ENCODE measurements around the gene CSF1. TPM values are rescaled to one million over a fixed set of nuclear protein-coding genes. Genes with fewer than 3 reads are reported as not detected.
"Not testable (repeated sequence)": the region's sequence is repeated elsewhere in the genome, so short reads cannot be mapped to it uniquely, and the experiment has no call there.

CSF1 gene, protein sequence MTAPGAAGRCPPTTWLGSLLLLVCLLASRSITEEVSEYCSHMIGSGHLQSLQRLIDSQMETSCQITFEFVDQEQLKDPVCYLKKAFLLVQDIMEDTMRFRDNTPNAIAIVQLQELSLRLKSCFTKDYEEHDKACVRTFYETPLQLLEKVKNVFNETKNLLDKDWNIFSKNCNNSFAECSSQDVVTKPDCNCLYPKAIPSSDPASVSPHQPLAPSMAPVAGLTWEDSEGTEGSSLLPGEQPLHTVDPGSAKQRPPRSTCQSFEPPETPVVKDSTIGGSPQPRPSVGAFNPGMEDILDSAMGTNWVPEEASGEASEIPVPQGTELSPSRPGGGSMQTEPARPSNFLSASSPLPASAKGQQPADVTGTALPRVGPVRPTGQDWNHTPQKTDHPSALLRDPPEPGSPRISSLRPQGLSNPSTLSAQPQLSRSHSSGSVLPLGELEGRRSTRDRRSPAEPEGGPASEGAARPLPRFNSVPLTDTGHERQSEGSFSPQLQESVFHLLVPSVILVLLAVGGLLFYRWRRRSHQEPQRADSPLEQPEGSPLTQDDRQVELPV
- total RNA-seq (1 to 10 TPM; 4.8 to 9.5 (median 8.3) TPM), total RNA-seq (6.1 to 309 (median 17.3) reads per million in 29 experiments)
- 7.4 TPM for total RNA-seq (2013)

DNA sequence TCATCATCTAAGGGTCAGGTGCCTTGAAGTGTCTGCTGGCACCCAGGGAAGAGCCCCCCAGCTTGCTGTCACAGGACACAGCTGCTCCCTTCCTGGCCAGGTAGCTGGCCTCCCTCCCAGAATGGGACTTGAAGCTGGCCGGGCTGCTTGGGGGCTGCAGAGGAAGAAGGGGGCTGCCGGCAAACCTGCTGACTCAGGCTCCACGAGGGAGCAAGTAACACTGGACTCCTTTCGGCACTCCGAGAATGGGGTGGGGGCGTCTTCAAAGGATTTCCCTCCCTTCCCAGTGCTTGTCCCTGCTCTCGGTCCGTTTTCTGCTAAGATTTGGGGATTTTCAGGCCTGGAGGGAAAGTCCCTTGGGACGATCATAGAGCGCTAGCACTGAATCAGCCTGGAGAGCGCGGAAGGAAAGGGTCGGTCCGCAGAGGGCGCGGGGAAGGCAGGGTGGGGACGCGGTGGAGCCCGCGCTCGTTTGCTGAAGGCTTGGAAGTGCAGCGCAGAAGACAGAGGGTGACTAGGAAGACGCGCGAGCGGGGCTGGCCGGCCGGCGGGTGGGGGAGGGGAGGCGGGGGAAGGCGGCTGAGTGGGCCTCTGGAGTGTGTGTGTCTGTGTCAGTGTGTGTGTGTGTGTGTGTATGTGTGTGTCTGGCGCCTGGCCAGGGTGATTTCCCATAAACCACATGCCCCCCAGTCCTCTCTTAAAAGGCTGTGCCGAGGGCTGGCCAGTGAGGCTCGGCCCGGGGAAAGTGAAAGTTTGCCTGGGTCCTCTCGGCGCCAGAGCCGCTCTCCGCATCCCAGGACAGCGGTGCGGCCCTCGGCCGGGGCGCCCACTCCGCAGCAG is at the start of gene CSF1:
Gene CSF1, plus strand, starts transcription at position 727 of the 840 bp plus-strand sequence. CDS start 175 bp downstream, outside the sequence.
- H3K27ac ChIP-seq (ENCODE audit: low read length) = peak within 1 kb of the TSS; percentile 55
- CTCF ChIA-PET = interaction anchor here in 1 of 2 donors (0.5 kb wide), 1 partner anchor 266 kb away, joined by 4 read pairs; no protein-coding TSS in a partner anchor
- no peaks in the 10 kb centered on the region for H3K9me3 Mint-ChIP-seq
- ATAC-seq (replicated peaks in 1 of 4) (peak; percentile 39 to 63 (median 48)), DNase-seq (peak; percentile 4 to 75 (median 41))
- under 1% methylated on average over 30 of the region's 45 CpGs for WGBS (ENCODE audit: insufficient coverage)
- H3K4me1 Mint-ChIP-seq = peaks cover 67 to 71% (median 69%) of the 10 kb centered on the region in 3 donors
- POLR2A ChIA-PET = interaction anchor here in 1 of 2 donors (0.5 kb wide), 1 partner anchor 49 kb away, joined by 5 read pairs; no protein-coding TSS in a partner anchor
- H3K27me3 Mint-ChIP-seq = peaks cover 0 to 12% of the 10 kb centered on the region in 2 donors
- H3K27ac Mint-ChIP-seq = peak within 1 kb of the TSS; percentile 82 to 91
- H3K9me3 ChIP-seq = no peaks in the 10 kb centered on the region
- H3K4me1 ChIP-seq (ENCODE audit: control insufficient read depth in 1 of 2, extremely low read depth in 1 of 2, insufficient read depth in 2 of 2, low read length in 2 of 2) = peaks cover 14 to 57% of the 10 kb centered on the region in 2 experiments
- H3K36me3 Mint-ChIP-seq = no peaks in the 10 kb centered on the region
- H3K36me3 ChIP-seq (ENCODE audit: control insufficient read depth in 2 of 2, extremely low read depth in 1 of 2, insufficient read depth in 1 of 2, low read length in 1 of 2) = no peaks in the 10 kb centered on the region
- peak within 1 kb of the TSS; percentile 72 to 88 (median 85) for H3K4me3 Mint-ChIP-seq
- H3K4me3 ChIP-seq (ENCODE audit: control insufficient read depth in 1 of 2, extremely low read depth in 1 of 2, low read length in 1 of 2) = peak within 1 kb of the TSS; percentile 65 to 73
- H3K27me3 ChIP-seq (replicated peaks in 1 of 2; ENCODE audit: control insufficient read depth in 2 of 2, extremely low read depth in 1 of 2, insufficient read depth in 2 of 2, low read length in 1 of 2) = peaks cover 0 to 11% of the 10 kb centered on the region in 2 experiments

DNA sequence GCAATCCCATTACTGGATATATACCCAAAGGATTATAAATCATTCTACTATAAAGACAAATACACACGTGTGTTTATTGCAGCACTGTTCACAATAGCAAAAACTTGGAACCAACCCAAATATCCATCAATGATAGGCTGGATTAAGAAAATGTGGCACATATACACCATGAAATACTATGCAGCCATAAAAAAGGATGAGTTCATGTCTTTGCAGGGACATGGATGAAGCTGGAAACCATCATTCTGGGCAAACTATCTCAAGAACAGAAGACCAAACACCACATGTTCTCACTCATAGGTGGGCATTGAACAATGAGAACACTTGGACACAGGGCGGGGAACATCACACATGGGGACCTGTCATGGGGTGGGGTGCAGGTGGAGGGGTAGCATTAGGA is 49.0 kb upstream of the CSF1 start:
- H3K36me3 ChIP-seq (ENCODE audit: control insufficient read depth in 2 of 2, extremely low read depth in 1 of 2, insufficient read depth in 1 of 2, low read length in 1 of 2); DNase-seq; H3K27me3 Mint-ChIP-seq; ATAC-seq (replicated peaks in 1 of 4); H3K27ac Mint-ChIP-seq; H3K4me3 ChIP-seq (ENCODE audit: control insufficient read depth in 1 of 2, extremely low read depth in 1 of 2, low read length in 1 of 2); H3K27me3 ChIP-seq (replicated peaks in 1 of 2; ENCODE audit: control insufficient read depth in 2 of 2, extremely low read depth in 1 of 2, insufficient read depth in 2 of 2, low read length in 1 of 2); H3K4me3 Mint-ChIP-seq; H3K36me3 Mint-ChIP-seq; POLR2A ChIA-PET; CTCF ChIA-PET; H3K9me3 ChIP-seq; H3K27ac ChIP-seq (ENCODE audit: low read length); H3K4me1 ChIP-seq (ENCODE audit: control insufficient read depth in 1 of 2, extremely low read depth in 1 of 2, insufficient read depth in 2 of 2, low read length in 2 of 2): not testable (repeated sequence)
- peaks cover 8 to 12% (median 12%) of the 10 kb centered on the region in 3 donors for H3K4me1 Mint-ChIP-seq
- no CpG with 5 or more reads among the region's 2 CpGs for WGBS (ENCODE audit: insufficient coverage)
- peaks cover 3 to 13% (median 8%) of the 10 kb centered on the region in 3 donors for H3K9me3 Mint-ChIP-seq

DNA sequence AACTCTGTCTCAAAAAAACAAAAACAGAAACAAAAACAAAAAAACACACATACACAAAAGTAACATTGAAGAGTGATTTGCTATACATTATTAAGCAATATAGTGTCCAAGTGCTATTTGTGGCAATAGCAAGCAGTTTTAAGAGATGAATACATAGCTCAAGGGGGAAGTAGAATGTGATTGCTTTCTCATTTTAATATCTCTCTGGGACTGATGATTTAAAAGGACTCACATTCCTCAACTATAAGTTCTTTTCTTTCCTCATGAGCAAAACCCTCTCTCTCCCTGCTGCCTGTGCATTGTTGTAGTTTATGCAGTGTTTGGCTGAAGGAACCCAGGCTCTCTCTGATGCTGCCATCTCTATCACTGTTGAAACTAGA is 47.0 kb upstream of the CSF1 start:
- Histone ChIP-seq H3K36me3 (ENCODE audit: control insufficient read depth in 2 of 2, extremely low read depth in 1 of 2, insufficient read depth in 1 of 2, low read length in 1 of 2) (no peaks in the 10 kb centered on the region), H3K27me3 (replicated peaks in 1 of 2; ENCODE audit: control insufficient read depth in 2 of 2, extremely low read depth in 1 of 2, insufficient read depth in 2 of 2, low read length in 1 of 2) (no peaks in the 10 kb centered on the region), H3K9me3 (no peaks in the 10 kb centered on the region), H3K4me1 (ENCODE audit: control insufficient read depth in 1 of 2, extremely low read depth in 1 of 2, insufficient read depth in 2 of 2, low read length in 2 of 2) (peaks cover 0 to 4% of the 10 kb centered on the region in 2 experiments), H3K4me3 (ENCODE audit: control insufficient read depth in 1 of 2, extremely low read depth in 1 of 2, low read length in 1 of 2) (no peak overlapping the region), H3K27ac (ENCODE audit: low read length) (no peak overlapping the region)
- Mint-ChIP-seq H3K36me3 (no peaks in the 10 kb centered on the region), H3K4me3 (no peak overlapping the region), H3K9me3 (peaks cover 3 to 13% (median 8%) of the 10 kb centered on the region in 3 donors), H3K27ac (peak overlapping the region in 1 of 2 donors; percentile 38), H3K27me3 (no peaks in the 10 kb centered on the region), H3K4me1 (peaks cover 8 to 12% (median 12%) of the 10 kb centered on the region in 3 donors)
- ChIA-PET POLR2A (no interaction called here), CTCF (no interaction called here)
- DNase-seq (no peak), ATAC-seq (replicated peaks in 1 of 4) (no peak)

DNA sequence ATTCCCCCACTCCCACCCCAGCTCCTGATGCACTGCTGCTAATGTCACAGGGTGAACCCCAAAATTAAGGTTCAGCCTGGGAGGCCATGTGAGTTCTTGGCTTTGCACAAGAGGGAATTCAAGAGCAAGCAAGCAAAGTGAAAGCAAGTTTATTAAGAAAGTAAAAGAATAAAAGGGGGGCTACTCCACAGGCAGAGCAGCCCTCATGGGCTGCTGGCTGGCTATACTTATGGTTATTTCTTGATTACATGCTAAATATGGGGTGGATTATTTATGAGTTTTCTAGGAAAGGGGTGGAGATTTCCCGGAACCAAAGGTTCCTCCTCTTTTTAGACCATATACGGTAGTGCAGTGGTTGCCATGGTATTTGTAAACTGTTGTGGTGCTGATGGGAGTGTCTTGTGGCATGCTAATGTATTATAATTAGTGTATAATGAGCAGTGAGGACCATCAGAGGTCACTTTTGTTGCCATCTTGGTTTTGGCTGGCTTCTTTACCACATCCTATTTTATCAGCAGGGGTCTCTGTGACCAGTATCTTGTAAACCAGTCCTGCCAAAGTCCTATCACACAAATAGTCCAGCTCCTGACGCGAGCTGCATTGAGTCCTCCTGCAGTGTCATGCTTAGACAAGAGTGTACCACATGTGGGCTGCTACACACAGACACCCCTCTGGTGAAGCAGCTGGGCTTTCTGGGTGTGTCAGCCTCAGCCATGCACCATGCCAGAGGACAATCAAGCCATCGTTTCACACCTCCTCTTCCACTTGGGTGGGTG is 46.4 kb upstream of the CSF1 start:
- Histone ChIP-seq H3K9me3 (no peaks in the 10 kb centered on the region), H3K4me3 (ENCODE audit: control insufficient read depth in 1 of 2, extremely low read depth in 1 of 2, low read length in 1 of 2) (no peak overlapping the region), H3K4me1 (ENCODE audit: control insufficient read depth in 1 of 2, extremely low read depth in 1 of 2, insufficient read depth in 2 of 2, low read length in 2 of 2) (peaks cover 0 to 4% of the 10 kb centered on the region in 2 experiments), H3K27ac (ENCODE audit: low read length) (no peak overlapping the region), H3K36me3 (ENCODE audit: control insufficient read depth in 2 of 2, extremely low read depth in 1 of 2, insufficient read depth in 1 of 2, low read length in 1 of 2) (no peaks in the 10 kb centered on the region), H3K27me3 (replicated peaks in 1 of 2; ENCODE audit: control insufficient read depth in 2 of 2, extremely low read depth in 1 of 2, insufficient read depth in 2 of 2, low read length in 1 of 2) (no peaks in the 10 kb centered on the region)
- ChIA-PET CTCF (no interaction called here), POLR2A (no interaction called here)
- Mint-ChIP-seq H3K36me3 (no peaks in the 10 kb centered on the region), H3K4me1 (peaks cover 8 to 12% (median 12%) of the 10 kb centered on the region in 3 donors), H3K4me3 (no peak overlapping the region), H3K27ac (peak overlapping the region in 1 of 2 donors; percentile 38), H3K27me3 (no peaks in the 10 kb centered on the region), H3K9me3 (peaks cover 3 to 13% (median 8%) of the 10 kb centered on the region in 3 donors)
- ATAC-seq (replicated peaks in 1 of 4) (peak in 1 of 4 experiments; percentile 35), DNase-seq (peak in 3 of 35 experiments; percentile 3 to 21 (median 12))
- WGBS (ENCODE audit: insufficient coverage) = 93% methylated on average over 3 of the region's 5 CpGs

DNA sequence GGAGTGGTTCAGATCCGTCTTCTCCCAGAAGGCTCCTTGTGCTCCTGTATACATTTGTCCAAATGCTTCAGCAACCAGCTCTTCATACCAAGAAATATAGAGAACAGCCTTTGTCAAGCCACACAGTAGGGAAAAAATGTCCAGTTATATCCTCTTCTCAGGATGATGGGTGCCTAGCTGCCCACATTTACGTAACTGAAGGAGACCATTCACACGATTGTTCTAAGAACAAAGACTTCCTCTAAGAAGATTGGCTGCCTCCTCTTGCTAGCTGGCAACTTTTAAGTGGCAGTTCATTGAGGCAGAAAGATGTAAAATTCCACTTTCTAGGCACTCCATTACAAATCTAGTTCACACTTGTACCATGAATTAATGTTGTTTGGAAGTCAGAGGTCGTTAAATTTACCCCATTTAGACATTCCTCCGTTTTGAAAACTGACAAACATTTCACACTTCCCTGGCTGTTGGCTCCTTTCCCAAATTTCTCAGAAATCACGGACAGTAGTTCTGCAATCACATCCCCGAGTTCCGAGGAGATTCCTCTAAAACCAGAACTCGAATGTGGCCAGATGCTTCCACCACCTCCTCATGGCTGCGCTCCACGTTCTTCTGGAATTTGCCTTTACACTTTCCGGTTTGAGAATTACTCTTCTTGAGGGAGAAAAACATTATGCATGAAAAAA is 45.6 kb upstream of the CSF1 start:
- Mint-ChIP-seq H3K9me3 (peaks cover 3 to 8% (median 6%) of the 10 kb centered on the region in 3 donors), H3K4me1 (peaks cover 8 to 12% (median 12%) of the 10 kb centered on the region in 3 donors), H3K27me3 (no peaks in the 10 kb centered on the region), H3K36me3 (no peaks in the 10 kb centered on the region), H3K27ac (no peak overlapping the region), H3K4me3 (no peak overlapping the region)
- WGBS (ENCODE audit: insufficient coverage) = 88% methylated on average over 4 of the region's 12 CpGs
- H3K4me1 ChIP-seq (ENCODE audit: control insufficient read depth in 1 of 2, extremely low read depth in 1 of 2, insufficient read depth in 2 of 2, low read length in 2 of 2) = peaks cover 0 to 4% of the 10 kb centered on the region in 2 experiments
- H3K27me3 ChIP-seq (replicated peaks in 1 of 2; ENCODE audit: control insufficient read depth in 2 of 2, extremely low read depth in 1 of 2, insufficient read depth in 2 of 2, low read length in 1 of 2) = no peaks in the 10 kb centered on the region
- DNase-seq (no peak), ATAC-seq (replicated peaks in 1 of 4) (no peak)
- CTCF ChIA-PET = no interaction called here
- no peak overlapping the region for H3K27ac ChIP-seq (ENCODE audit: low read length)
- H3K4me3 ChIP-seq (ENCODE audit: control insufficient read depth in 1 of 2, extremely low read depth in 1 of 2, low read length in 1 of 2) = no peak overlapping the region
- no peaks in the 10 kb centered on the region for H3K9me3 ChIP-seq
- POLR2A ChIA-PET = no interaction called here
- H3K36me3 ChIP-seq (ENCODE audit: control insufficient read depth in 2 of 2, extremely low read depth in 1 of 2, insufficient read depth in 1 of 2, low read length in 1 of 2) = no peaks in the 10 kb centered on the region
